ENCODE measurements around the gene DLGAP4.

DLGAP4 gene

DNA sequence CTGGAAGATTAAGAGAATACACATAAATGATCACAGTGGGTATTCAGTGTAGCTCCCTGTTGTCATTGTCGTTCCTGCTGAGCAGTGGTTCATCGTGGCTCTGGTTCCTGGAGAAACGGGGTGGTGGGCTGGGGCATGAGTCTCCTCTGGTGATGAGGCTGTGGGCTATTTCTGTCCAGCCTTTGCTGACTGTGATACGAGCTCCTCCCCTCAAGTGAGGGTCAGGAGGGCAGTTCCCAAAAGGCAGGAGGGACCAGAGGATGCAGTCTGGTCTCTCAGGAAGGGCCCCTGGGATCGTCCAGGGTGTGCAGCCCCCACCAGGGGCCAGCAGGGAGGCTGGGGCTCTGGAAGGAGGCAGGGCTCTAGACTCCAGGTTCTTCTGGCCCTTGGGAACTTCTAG is 31.1 kb upstream of the DLGAP4 start:
- no peak for DNase-seq (ENCODE audit: low spot score)

DNA sequence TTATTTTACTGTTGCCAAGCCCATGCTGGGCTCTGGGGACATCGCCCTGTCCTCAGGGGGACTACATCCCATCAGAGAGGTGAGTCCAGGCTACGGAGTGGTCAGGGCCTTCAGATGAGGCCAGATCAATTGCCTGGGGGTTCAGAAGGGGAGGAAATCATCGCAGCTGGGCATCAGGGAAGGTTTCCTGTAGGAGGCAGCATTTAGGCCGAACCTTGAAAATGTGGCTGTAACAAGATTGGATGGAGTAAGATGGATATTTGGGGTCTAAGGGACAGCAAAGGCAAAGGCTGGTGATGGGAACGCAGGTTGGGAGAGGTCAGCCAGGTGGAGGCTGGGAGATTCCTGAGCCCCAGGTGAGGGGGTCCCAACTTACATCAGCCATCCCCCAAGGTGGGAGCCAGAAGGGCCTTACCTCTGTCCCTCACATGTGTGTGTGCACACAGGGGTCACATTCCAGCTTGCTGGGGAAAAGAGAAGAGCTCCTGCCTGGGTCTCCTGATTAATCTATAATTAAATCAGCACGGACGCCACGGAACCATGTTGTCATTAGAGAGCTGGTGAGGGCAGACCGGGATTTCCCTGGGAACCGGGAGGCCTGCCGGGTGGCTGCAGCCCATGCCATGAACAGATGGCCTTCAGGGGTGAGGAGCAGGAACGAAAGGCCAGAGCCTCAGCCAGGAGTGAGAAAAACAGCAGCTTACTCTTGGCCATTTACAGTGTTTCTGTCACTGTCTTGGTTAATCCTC is 30.5 kb upstream of the DLGAP4 start:
- no peak for DNase-seq (ENCODE audit: low spot score)

DNA sequence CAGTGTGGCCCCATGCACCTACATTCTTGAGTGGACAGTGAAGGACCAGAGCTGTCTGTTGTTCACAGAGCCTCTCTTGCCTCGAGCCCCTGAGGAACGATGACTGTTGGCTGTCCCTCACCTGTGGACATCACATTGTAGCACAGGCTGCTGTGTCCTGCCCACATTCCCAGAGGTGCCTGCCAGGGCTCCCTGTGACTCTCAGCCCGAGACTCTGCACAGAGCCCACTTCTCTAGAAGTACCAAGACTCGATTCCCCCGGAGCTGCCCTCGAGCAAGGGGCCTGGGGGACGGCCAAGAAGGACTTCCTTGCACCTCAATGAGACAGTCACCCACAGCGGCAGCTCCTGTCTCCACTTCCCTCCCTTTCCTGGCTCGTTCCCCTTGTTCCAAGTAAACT is 28.6 kb upstream of the DLGAP4 start:
- DNase-seq (ENCODE audit: low spot score): no peak

DNA sequence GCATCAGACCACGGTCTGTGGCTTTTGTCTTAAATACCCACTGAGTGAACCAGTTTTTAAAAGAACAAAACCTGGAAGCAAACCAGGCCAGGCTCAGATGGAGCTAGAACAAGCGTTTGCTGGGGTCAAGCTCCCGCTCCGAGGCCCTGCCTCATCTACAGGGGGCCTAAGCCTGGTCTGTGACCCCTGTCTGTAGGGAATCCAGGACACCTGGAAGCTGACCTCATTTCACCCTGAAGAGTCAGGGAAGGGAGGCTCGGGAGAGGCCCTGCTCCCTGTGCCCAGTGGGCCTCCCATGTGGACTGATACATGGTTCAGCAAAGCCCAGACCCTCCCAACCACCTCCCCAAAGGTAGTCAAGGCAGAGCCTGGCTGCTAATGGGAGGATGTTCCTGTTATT is 26.8 kb upstream of the DLGAP4 start:
- no peak for DNase-seq (ENCODE audit: low spot score)

DNA sequence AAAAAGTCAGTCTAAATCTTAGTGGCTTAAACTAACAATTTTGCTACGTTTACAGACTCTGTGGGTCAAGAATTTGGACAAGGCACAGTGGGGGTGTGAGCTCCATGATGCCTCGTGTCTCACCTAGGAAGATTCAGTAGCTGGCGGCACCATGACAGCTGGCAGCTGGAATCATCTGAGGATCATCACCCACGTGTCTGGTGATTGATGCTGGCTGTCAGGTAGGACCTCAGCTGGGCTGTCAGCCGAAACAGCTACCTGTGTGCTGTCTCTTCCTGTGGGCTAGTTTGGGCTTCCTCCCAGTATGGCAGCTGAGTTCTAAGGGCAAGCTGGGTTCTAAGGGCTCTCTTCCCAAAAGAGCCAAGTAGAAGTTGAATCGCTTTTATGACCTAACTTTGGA is 26.4 kb upstream of the DLGAP4 start:
- DNase-seq (ENCODE audit: low spot score): no peak

DNA sequence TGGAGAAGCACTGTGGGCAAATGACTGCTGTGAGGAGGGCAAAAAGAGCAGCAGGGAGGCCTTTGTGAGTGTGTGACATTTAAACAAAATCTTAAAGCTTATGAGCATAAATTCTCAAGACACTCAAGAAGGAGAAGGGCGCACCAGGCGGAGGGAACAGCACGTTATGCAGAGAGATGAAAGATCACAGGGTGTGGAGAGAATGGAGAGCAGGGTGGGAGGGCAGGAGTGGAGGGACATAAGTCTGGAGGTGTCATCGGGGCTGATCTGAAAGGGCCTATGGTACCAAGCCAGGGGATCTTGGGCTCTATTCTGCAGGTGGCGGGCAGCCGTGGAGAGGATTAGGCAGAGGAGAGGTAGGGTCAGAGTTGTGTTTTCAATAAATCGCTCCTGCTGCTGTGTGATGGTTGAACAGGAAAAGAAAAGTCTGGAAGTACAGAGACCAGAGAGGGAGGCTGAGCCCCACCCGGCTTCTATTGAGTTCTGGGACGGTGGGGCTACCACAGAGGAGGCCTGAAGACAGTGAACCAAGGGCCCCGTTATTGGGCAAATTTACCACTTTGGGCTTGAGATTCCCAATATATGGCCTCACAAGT is 24.3 kb upstream of the DLGAP4 start:
- DNase-seq (ENCODE audit: low spot score): no peak

DNA sequence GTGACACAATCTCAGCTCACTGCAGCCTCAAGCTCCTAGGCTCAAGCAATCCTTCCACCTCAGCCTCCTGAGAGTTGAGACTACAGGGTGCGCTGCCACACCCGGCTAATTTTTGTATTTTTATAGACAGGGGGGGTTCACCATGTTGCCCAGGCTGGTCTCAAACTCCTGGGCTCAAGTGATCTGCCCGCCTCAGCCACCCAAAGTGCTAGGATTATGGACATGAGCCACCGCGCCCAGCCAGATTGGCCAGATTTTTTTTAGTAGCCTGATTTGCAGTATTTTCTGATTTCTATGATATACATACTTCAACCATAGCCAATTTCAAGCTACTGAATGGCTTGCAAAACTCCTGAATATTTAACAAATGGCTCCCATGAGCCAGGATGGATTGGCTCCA is 21.4 kb upstream of the DLGAP4 start:
- no peak for DNase-seq (ENCODE audit: low spot score)

DNA sequence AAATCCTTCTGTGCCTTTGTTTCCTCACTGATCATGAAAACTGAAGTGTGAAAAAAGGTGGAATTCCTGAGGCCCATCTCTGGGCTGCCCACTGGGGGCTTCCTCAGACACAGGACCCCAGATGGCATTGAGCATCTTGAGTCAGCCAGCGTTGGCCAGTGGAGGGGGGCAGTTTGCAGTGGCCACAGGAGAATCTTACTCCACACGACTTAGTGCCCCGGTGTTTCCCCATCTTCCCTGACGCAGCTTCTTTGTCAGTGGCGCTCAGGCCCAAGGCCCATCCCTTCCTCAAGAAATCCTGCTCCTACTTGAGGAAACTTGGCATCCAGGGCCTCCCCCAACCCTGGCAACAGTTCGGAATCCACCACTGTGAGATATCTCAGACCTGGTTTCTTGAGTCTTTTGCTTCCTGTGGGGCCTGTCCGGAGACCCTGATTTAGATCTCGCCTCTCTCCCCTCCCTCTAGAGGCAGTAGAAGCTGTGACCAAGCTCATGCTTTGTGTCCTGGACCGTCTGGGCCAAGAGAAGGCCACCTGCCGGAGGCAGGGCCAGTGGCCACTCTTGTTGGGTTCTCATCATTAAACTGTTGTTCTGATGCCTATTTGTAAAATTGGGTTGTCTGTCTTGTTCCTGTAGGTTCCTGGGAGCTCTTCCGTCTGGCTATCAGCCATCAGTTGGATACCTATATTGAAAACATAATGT is 20.2 kb upstream of the DLGAP4 start:
- no peak for DNase-seq (ENCODE audit: low spot score)

DNA sequence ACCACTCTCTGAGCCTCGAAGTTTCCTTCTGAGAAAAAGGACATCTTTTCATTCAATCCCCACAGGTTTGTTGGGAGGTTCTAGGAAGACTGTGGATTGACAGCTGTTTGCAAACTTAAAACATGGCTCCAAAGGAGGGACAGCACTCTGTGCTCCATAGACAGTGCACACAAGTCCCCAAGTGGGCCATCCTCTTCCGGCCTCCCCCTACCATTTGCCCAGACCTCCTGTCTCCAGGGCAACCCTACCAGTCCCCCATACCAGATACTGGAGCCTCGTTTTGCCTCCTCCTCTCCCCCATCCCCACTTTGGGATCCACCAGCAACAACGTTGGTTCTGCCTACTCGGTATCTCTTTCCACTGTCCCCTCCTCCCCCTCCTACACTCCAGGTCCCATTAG is 8.5 kb upstream of the DLGAP4 start:
- no peak for DNase-seq (ENCODE audit: low spot score)

DNA sequence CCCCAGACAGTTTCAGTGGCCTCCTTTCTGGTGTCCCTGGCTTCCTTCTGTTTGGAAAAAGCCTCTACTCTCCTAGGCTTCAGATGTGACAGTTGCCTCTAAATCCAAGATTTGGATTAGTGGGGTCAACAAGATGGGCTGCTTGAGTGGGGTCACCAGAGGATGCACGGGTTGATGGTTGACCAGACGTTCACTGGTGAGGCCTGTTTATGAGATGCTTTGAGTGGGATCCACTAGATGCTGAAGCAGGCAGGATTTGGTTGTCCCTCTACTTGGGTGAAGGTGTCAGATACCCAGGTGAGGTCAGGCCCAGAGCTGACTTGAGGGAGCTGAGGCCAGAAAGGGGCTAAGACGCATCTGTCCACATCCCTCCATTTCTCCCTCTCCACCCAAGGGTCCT is 8.1 kb upstream of the DLGAP4 start:
- DNase-seq (ENCODE audit: low spot score): no peak

DNA sequence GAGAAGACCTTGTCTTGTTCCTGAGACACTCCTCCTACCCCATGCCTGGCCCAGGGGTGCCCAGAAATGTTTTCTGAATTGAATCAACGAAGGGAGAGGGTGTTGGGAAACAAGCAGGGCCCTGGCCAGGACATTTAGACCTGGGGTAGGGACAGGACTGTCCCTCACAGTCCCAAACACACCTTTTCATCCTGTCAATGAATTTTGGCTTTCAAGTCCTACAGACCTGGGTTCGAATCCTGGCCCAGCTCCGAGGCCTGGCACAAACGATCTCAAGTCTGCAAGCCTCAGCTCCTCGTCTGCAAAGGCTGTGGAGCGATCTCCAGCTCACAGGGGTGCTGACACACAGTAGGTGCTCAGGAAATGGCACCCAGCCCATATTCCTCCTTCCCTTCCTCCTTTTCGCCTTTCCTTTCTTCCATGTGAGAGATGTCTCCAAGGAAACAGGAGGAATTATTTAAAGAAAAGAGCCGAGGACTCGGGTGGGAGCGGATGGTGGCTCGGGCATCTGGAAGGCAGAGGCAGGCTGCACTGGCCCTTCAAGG is 7.3 kb upstream of the DLGAP4 start:
- DNase-seq (ENCODE audit: low spot score): no peak

DNA sequence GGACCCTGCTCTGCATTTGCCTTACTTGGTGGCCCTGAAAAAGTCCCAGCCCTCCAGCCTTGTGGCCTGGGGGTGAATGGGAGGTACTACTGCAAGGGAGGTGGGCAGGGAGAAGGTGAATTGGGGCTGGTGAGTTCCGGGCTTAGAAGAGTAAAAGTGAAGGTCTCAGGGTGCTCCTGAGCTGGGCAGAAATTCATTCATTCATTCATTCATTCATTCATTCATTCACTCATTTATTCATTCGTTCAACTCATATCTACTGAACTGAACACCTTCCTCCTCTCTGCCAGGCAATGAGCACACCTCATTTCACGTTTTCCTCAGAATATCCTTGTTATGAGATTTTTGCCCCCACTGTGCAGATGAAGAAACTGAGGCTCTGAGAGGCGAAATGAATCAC is 6.7 kb upstream of the DLGAP4 start:
- DNase-seq (ENCODE audit: low spot score): no peak

DNA sequence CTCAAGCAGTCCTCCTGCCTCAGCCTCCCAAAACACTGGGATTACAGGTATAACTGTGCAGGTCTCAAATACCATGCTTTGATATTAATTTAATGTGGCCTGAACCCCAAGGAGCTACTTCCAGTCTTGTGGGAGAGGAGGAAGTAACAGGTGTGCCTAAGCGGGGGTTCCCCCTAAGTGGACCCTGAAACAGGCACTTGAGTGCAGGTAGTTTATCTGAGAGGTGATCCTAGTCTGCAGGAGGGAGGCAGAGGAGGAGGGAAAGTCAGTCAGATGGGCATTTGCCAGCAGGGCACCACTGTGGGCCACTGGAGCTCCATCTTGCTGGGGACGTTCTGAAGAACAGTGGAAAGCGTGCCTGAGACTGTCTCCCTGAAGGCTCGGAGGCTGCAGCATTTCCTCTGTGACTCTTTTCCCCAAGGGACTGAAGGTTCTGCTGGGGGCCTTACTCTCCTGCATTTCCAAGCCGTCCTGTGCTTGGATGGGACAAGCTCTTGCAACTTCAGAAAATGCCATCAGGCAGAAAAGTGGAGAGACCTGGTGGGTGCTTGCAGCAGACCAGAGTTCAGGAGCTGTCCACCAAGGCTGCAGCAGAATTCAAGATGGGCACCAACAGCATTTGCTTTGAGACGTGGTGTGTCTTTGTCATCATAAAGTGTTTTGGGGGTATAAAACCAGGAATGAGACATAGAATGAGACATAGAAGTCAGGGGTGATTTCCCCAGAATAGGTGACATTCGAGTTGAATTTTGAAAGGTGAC is 4.6 kb upstream of the DLGAP4 start:
- no peak for DNase-seq (ENCODE audit: low spot score)

DNA sequence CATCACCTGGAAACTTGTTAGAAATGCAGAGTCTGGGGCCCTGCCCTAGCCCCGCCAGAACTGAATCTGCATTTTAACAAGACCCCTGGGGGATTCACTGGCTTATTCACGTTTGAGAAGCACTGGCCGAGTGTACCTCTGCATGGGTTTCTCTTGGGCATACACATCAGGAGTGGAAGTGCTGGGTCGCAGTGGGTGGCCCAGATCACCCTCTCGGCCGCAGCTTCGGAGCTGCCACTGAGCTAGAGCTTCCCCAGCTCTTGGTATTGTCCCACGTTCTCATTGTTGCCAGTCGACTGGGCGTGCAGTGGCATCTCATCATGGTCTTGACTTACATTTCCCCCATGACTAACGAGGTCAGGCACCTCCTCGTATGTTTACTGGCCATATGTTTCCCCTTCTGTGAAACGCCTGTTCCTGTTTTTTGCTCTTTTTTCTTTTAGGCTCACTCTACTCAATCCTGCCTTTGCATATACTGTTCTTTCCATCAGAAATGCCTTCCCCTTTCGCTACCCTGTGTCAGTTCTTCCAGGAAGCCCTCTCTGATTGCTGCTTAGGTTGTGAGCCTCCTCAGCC is 3.0 kb upstream of the DLGAP4 start:
- DNase-seq (ENCODE audit: low spot score): no peak

DNA sequence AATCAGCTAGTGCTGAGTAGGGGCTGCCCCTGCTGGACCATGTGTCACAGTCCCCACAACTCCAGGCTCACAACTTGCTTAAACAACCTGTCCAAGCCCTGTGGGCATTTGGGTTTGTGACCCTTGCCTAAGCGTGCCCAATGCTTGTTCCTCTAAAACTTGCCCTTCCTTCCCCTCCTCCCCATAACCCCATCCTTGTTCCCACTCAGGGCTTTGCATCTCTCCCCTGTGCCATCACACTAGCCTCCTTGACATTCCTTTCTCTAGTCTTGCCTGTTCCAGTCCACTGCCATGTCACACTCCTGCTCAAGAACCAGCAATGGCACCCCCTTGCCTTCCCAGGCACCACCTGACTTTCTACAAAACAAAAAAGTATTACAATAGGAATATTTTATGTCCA is 2.3 kb upstream of the DLGAP4 start:
- no peak for DNase-seq (ENCODE audit: low spot score)

DNA sequence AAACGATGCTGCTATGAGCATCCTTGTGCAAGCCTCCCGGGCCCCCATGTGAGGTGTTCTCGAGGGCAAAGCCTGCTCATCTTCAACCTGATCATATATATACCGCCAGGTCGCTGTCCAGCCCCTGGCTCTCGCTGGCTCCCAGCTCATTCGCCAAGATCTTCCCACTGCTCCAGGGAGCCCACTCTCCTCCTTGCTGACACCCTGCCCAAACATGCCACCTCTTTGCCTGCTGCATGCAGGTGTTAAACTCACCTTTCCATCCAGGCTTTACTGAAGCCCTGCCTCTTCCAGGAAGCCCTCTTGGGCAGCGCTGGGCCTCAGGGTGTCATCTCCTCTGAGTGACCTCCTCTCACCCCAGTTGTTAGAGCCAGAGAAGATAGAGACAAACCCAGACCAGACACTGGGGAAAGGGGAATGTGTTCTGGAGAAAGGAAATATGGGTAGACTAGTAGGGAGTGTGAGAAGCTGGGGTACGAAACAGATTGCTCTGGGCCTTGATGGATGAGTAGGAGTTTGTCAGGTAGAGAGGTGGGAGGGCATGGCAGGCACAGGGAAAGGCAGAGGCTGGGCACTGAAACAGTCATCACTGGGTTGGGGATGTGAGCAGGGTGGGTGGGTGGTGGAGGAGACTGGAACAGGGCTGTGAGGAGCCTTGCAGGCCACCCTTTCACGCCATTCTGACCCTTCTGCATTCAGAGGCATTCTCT is 1.2 kb upstream of the DLGAP4 start:
- DNase-seq (ENCODE audit: low spot score): no peak

DNA sequence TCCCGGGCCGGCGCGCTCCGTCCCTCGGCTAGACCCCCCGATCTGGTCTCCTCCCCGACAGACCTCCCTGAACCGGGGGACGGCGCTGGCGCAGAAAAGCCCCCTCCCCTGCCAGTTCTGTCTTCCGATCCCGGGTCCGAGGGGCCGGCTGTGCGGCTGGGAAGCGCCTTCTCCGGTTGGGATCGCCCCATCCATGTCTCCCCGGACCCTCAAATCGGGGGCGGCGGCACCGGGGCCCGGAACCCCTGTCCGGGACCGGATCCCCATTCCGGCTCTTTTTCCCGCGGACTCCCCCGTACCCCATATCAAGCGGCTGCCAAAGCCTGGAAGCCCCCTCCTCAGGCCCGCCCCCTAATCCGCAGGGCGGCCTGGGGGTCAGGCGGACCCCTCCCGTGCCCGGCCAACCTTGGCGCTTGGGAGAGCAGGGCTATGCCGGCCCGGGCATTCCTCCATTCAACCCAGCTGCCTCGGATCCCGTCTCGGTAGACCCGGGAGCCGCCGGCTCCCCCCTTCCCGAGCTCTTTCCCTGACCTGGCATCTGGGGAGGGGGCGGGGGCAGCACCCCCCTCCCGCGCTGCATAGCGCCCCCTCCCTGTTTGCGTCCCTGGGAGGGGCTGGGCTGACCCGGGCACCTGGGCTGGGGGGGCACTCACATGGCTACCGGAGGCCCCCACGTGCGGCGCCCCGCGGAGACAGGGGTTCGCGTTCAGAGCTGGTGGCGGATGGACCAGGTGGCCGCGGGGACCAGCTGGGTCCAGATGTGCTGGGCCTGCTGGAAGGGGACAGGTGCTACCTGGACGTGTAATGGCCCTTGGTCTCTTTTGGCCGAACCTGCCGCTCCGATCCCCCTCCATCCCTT is 643 bp downstream of the DLGAP4 start:
- no peak for DNase-seq (ENCODE audit: low spot score)

DNA sequence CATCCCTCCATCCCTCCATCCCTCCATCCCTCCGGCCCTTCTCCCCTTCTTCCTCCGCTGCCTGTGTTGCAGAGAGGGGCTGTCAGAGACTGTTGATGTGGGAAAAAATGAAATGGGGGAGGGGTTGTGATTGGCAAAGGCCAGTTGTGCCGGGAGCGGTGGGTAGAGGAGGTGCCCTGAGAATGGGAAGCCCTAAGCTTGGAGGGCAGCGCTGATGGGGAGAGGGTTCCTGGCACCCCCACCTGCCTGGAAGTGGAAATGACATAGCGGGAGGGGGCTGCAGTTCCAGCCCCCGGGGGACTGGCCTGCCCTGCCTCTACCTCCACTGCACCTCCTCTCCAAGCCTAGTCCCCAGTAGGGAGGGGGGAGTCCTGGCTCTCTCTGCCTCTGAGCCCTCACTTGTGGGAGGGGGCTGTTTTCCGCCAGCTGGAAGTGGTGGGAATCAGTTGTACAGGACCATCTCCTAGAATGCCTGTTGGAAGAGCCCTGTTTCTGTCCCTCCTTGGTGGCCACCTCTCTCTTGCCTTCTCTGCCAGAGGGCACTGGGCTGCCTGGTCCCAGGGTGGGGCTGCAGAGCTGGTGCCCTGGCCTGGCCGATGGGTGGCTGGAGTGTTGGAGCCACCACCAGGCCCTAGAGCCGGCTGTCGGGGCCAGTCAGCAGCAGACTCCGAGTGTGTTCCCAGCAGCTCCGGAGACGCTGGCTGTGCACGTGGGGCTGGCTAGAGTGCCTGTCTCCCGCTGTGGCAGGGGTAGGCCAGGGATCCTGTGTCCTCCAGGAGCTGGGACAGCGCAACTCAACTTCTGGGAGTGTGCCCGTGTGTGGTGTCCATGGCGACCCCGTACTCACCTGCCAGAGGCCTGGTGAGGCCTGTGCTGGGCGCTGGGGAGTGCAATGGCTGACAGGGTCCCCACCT is 1.5 kb downstream of the DLGAP4 start:
- DNase-seq (ENCODE audit: low spot score): no peak

DNA sequence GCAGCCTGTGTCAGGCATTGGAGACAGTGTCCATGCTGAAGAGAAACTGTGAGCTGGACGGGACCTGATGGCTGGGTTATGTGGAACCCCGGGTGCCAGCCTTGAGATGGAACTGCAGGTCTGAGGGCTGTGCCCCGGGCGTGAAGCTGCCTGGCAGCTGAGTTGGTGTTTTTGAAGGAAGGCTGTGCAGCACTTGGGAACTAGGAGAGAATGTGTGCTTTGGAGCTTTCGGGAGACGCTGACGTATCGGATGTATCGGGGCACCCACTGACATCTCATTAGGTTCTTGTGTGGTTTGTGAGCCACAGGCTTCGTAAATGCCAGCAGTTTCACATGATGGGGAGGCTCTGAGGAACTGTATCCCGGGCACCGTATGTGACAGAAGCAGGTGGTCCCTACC is 2.2 kb downstream of the DLGAP4 start:
- DNase-seq (ENCODE audit: low spot score): no peak
